ENCODE results near the gene PNLIPRP3. TPM values are rescaled to one million over a fixed set of nuclear protein-coding genes. Genes with fewer than 3 reads are reported as not detected.

Gene PNLIPRP3
- polyA plus RNA-seq, 3 donors, result not detected

GRCh38 chr10:116489460-116489859 is 61.8 kb downstream of the PNLIPRP3 start:
- no peak for DNase-seq (ENCODE audit: low read depth in 3 of 3, low spot score in 2 of 3)

GRCh38 chr10:116490028-116490662 is 62.5 kb downstream of the PNLIPRP3 start:
- DNase-seq (ENCODE audit: low read depth in 3 of 3, low spot score in 2 of 3), result no peak

GRCh38 chr10:116504786-116505185 is 77.1 kb downstream of the PNLIPRP3 start:
- DNase-seq (ENCODE audit: low read depth in 3 of 3, low spot score in 2 of 3), result no peak

- no peak for DNase-seq (ENCODE audit: low read depth in 3 of 3, low spot score in 2 of 3)
Measured at GRCh38 chr10:116510565-116510964, 82.9 kb downstream of the PNLIPRP3 start.

GRCh38 chr10:116511365-116511764 is 83.7 kb downstream of the PNLIPRP3 start:
- DNase-seq (ENCODE audit: low read depth in 3 of 3, low spot score in 2 of 3), result no peak

GRCh38 chr10:116521424-116522290 is 94.0 kb downstream of the PNLIPRP3 start:
- DNase-seq (ENCODE audit: low read depth in 3 of 3, low spot score in 2 of 3), result peak in 1 of 3 donors; percentile 5

GRCh38 chr10:116522803-116523381 is 95.2 kb downstream of the PNLIPRP3 start:
- DNase-seq (ENCODE audit: low read depth in 3 of 3, low spot score in 2 of 3), result no peak

- DNase-seq (ENCODE audit: low read depth in 3 of 3, low spot score in 2 of 3), result no peak
Measured at GRCh38 chr10:116524736-116525135, 97.1 kb downstream of the PNLIPRP3 start.

GRCh38 chr10:116526219-116526618 is 98.6 kb downstream of the PNLIPRP3 start:
- DNase-seq (ENCODE audit: low read depth in 3 of 3, low spot score in 2 of 3), result no peak

Other genes starting within 250 kb of the PNLIPRP3 start
- 10 to 100 TPM; 20.8 to 32.3 (median 22.5) TPM for gene GFRA1, start 154.6 kb upstream of the PNLIPRP3 start, polyA plus RNA-seq (ENCODE audit: insufficient read length in 3 of 3)
- not detected for gene CCDC172, start 103.4 kb upstream of the PNLIPRP3 start, polyA plus RNA-seq (ENCODE audit: insufficient read length in 3 of 3)
- gene PNLIP, start 118.1 kb downstream of the PNLIPRP3 start, polyA plus RNA-seq (ENCODE audit: insufficient read length in 3 of 3), result not detected
- under 1 TPM in 1 of 3 donors, not detected in 2; 0.21 TPM for gene PNLIPRP1, start 163.1 kb downstream of the PNLIPRP3 start, polyA plus RNA-seq (ENCODE audit: insufficient read length in 3 of 3)
- not detected for gene PNLIPRP2, start 193.1 kb downstream of the PNLIPRP3 start, polyA plus RNA-seq (ENCODE audit: insufficient read length in 3 of 3)

Data from right renal cortex interstitium (tissue), 3 donors.